HG03159 (cell line): ENCODE data around the gene CSF1.

Source experiments
- ATAC-seq: cut with Tn5 transposase; IDR thresholded peaks from one replicate; pipeline ENCODE4 v1.9.1; 2021; ENCODE audit warnings: mild to moderate bottlenecking, moderate library complexity; ENCODE audit not compliant: unreplicated experiment

CSF1 gene

GRCh38 chr1:109901141-109901523 lies 9.5 kb upstream of the CSF1 start:
- no peak for ATAC-seq

GRCh38 chr1:109901524-109902145 lies 9.0 kb upstream of the CSF1 start:
- no peak for ATAC-seq

GRCh38 chr1:109902204-109902985 lies 8.3 kb upstream of the CSF1 start:
- no peak for ATAC-seq

GRCh38 chr1:109903376-109903930 lies 7.2 kb upstream of the CSF1 start:
- no peak for ATAC-seq

- ATAC-seq, result no peak
These were observed 6.4 kb upstream of the CSF1 start for GRCh38 chr1:109904105-109904817.

- ATAC-seq, result no peak
These were observed 5.2 kb upstream of the CSF1 start for GRCh38 chr1:109905491-109905890.

GRCh38 chr1:109906160-109906838 lies 4.3 kb upstream of the CSF1 start:
- ATAC-seq, result peak; percentile 83

GRCh38 chr1:109906839-109907180 lies 3.8 kb upstream of the CSF1 start:
- ATAC-seq, result no peak

- ATAC-seq, result no peak
These were observed 3.4 kb upstream of the CSF1 start for GRCh38 chr1:109907190-109907774.

- ATAC-seq, result no peak
These were observed 1.8 kb upstream of the CSF1 start for GRCh38 chr1:109908836-109909235.

GRCh38 chr1:109909561-109909960 lies 1.1 kb upstream of the CSF1 start:
- ATAC-seq, result no peak

GRCh38 chr1:109910963-109911798 lies 532 bp downstream of the CSF1 start:
- no peak for ATAC-seq

GRCh38 chr1:109912214-109912861 lies 1.7 kb downstream of the CSF1 start:
- no peak for ATAC-seq

GRCh38 chr1:109912873-109913272 lies 2.2 kb downstream of the CSF1 start:
- no peak for ATAC-seq

GRCh38 chr1:109913360-109913879 lies 2.8 kb downstream of the CSF1 start:
- no peak for ATAC-seq

GRCh38 chr1:109914587-109915240 lies 4.1 kb downstream of the CSF1 start:
- ATAC-seq, result no peak

- no peak for ATAC-seq
These were observed 6.6 kb downstream of the CSF1 start for GRCh38 chr1:109917051-109917767.
